Measurements from ENCODE around the gene CNBD2.

DNA sequence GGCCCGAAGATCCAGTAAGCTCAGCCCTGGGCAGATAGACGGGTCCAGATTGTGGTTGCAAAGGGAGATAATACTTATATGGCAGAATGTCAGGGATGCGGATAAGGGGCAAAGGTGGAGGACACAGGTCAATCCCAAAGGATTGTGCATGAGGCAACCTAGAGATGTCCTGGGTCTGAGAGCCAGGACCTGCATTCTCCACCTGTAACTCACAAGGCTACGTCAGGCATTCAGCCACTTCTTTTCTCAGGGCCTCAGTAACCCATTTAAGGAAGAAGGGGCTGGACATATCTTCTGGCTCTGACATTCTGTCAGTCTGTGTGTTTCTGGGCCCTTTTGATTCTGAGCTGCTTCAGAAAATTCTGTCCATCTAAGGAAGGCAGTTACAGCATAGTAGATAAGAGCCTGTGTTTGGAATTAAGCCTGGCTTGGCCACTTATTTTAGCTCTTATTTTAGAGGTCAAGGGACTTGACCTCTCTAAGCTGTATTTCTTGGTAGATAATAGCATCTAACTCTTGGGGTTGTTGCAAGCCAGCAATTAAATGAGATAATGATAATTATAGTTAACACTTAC lies 40.2 kb downstream of the CNBD2 start:
- TF ChIP-seq EZH2 (IDR thresholded peaks at IDR 0.05; ENCODE audit: insufficient read depth, poor library complexity, severe bottlenecking) (no peak), EZH2phosphoT487 (IDR thresholded peaks at IDR 0.05; ENCODE audit: insufficient read depth, low read depth) (no peak)

All from GM23248 (cell line).